Trophoblast cell (in vitro differentiated cells and primary cell): ENCODE results near the gene APOB.

Source experiments
- DNase-seq, 2 donors: peaks; one replicate each; pipeline ENCODE4 v3.0.0-alpha.2; 2016
- H2AFZ ChIP-seq: 2 replicates; pipeline ENCODE4 v1.6.1; 2013; ENCODE audit warnings: low read length, moderate library complexity, mild to moderate bottlenecking; ENCODE audit not compliant: insufficient read depth, poor library complexity
- H2AK5ac ChIP-seq: 2 replicates; pipeline ENCODE4 v1.6.1; 2013; ENCODE audit warnings: mild to moderate bottlenecking, low read length
- H2BK120ac ChIP-seq: 2 replicates; pipeline ENCODE4 v1.6.1; 2013; ENCODE audit warnings: low read length, mild to moderate bottlenecking, moderate library complexity; ENCODE audit not compliant: insufficient read depth, poor library complexity
- H2BK12ac ChIP-seq: 2 replicates; pipeline ENCODE4 v1.6.1; 2013; ENCODE audit warnings: mild to moderate bottlenecking, low read length, moderate library complexity
- H2BK5ac ChIP-seq: 2 replicates; pipeline ENCODE4 v1.6.1; 2013; ENCODE audit warnings: low read length, low read depth, moderate library complexity, mild to moderate bottlenecking; ENCODE audit not compliant: poor library complexity
- H3K14ac ChIP-seq: 2 replicates; pipeline ENCODE4 v1.6.1; 2013; ENCODE audit warnings: mild to moderate bottlenecking, low read length
- H3K18ac ChIP-seq: 2 replicates; pipeline ENCODE4 v1.6.1; 2013; ENCODE audit warnings: mild to moderate bottlenecking, low read length
- H3K23ac ChIP-seq: 2 replicates; pipeline ENCODE4 v1.6.1; 2013; ENCODE audit warnings: low read length
- H3K27ac ChIP-seq: 2 replicates; pipeline ENCODE4 v1.5.1; 2013; ENCODE audit warnings: low read depth, mild to moderate bottlenecking, inconsistent platforms, low read length, moderate library complexity
- H3K27me3 ChIP-seq: 2 replicates; pipeline ENCODE4 v1.6.1; 2013; ENCODE audit warnings: inconsistent platforms, mild to moderate bottlenecking, low read length, moderate library complexity; ENCODE audit not compliant: insufficient read depth
- H3K36me3 ChIP-seq, 2 experiments: 1 replicate in 1 of 2; 2 replicates in 1 of 2; pipeline ENCODE4 v1.6.1; 2013; ENCODE audit warnings: low read length in 2 of 2, mild to moderate bottlenecking in 2 of 2, moderate library complexity in 1 of 2; ENCODE audit not compliant: insufficient read depth in 2 of 2, control insufficient read depth in 1 of 2
- H3K4ac ChIP-seq: 2 replicates; pipeline ENCODE4 v1.6.1; 2013; ENCODE audit warnings: low read depth, mild to moderate bottlenecking, low read length, moderate library complexity
- H3K4me1 ChIP-seq, 2 experiments: 1 replicate in 1 of 2; 2 replicates in 1 of 2; pipeline ENCODE4 v1.6.1; 2013; ENCODE audit warnings: low read length in 2 of 2, mild to moderate bottlenecking in 2 of 2, moderate library complexity in 1 of 2; ENCODE audit not compliant: insufficient read depth in 2 of 2, control insufficient read depth in 1 of 2
- H3K4me2 ChIP-seq: 2 replicates; pipeline ENCODE4 v1.6.1; 2013; ENCODE audit warnings: inconsistent platforms, mild to moderate bottlenecking, low read length, moderate library complexity
- H3K4me3 ChIP-seq: 2 replicates; pipeline ENCODE4 v1.5.1; 2013; ENCODE audit warnings: mild to moderate bottlenecking, low read depth, low read length, inconsistent platforms
- H3K79me1 ChIP-seq: one replicate; pipeline ENCODE4 v1.6.1; 2013; ENCODE audit warnings: low read length
- H3K79me2 ChIP-seq: 2 replicates; pipeline ENCODE4 v1.6.1; 2013; ENCODE audit warnings: low read length, mild to moderate bottlenecking; ENCODE audit not compliant: control insufficient read depth, insufficient read depth, poor library complexity
- H3K9ac ChIP-seq: 2 replicates; pipeline ENCODE4 v1.6.1; 2013; ENCODE audit warnings: mild to moderate bottlenecking, low read length
- H3K9me3 ChIP-seq: 2 replicates; pipeline ENCODE4 v1.6.1; 2013; ENCODE audit warnings: low read depth, mild to moderate bottlenecking, control low read depth, inconsistent platforms, low read length; ENCODE audit not compliant: insufficient read depth
- H4K12ac ChIP-seq: 2 replicates; pipeline ENCODE4 v1.6.1; 2013; ENCODE audit warnings: low read depth, mild to moderate bottlenecking, low read length, moderate library complexity
- H4K8ac ChIP-seq: 2 replicates; pipeline ENCODE4 v1.6.1; 2013; ENCODE audit warnings: low read depth, mild to moderate bottlenecking, low read length, moderate library complexity
- H4K91ac ChIP-seq: one replicate; pipeline ENCODE4 v1.6.1; 2013; ENCODE audit warnings: low read depth, mild to moderate bottlenecking, low read length, moderate library complexity
- WGBS: extraction: QIAGEN DNeasy Blood & Tissue Kit; methylation state at CpG from one replicate; pipeline ENCODE4 v1.1.7; 2013; ENCODE audit warnings: missing lambda C conversion rate; ENCODE audit not compliant: insufficient read length, insufficient coverage; ENCODE audit errors: extremely low coverage; 5-methylcytosine and 5-hydroxymethylcytosine counted together

The APOB gene

DNA sequence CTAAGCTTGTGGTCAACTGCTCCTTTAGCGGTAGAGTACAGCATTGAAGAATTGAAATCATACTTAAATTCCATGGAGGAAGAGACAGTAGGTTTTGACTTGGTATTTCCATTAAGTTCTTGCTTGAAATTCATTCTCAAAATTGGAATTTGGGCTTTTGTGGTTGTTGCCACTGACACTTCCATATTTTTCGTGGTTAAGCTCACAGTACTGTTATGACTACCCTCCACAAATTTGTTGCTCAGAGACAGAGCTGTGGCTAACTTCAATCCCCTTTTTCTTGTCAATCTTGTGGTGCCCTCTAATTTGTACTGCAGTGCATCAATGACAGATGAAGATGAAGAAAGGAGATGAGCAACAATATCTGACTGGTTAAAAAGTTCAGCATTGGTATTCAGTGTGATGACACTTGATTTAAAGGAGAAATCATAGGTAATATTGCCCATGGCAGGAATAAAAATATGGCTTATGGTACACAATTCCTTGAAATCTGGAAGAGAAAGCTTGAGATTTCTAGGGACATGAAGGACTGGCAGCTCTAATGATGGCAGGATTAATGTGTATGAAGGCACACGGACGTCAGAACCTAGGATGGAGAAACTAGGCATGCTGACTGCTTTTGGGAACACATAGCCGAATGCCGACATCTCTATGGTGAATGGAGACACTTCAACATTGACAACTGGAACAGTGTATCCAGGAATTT lies 37.3 kb downstream of the APOB start:
- no peak overlapping the region for H3K23ac ChIP-seq
- WGBS, result no CpG with 5 or more reads among the region's 6 CpGs
- no peak overlapping the region for H2BK5ac ChIP-seq
- H3K4me3 ChIP-seq, result no peak overlapping the region
- no peak overlapping the region for H2BK120ac ChIP-seq
- H3K14ac ChIP-seq, result no peak overlapping the region
- no peak overlapping the region for H4K91ac ChIP-seq
- H3K79me1 ChIP-seq, result no peaks in the 10 kb centered on the region
- no peak overlapping the region for H3K27ac ChIP-seq
- H3K4me1 ChIP-seq, result no peaks in the 10 kb centered on the region
- no peak overlapping the region for H4K8ac ChIP-seq
- H3K9ac ChIP-seq, result no peak overlapping the region
- no peak overlapping the region for H4K12ac ChIP-seq
- H2AFZ ChIP-seq, result no peak overlapping the region
- H3K4ac ChIP-seq, result no peak overlapping the region
- H2BK12ac ChIP-seq, result no peak overlapping the region
- H3K27me3 ChIP-seq, result no peaks in the 10 kb centered on the region
- H3K36me3 ChIP-seq, result no peaks in the 10 kb centered on the region
- no peaks in the 10 kb centered on the region for H3K79me2 ChIP-seq
- H2AK5ac ChIP-seq, result no peak overlapping the region
- no peak for DNase-seq
- H3K4me2 ChIP-seq, result no peak overlapping the region
- H3K9me3 ChIP-seq, result no peaks in the 10 kb centered on the region
- H3K18ac ChIP-seq, result no peak overlapping the region

DNA sequence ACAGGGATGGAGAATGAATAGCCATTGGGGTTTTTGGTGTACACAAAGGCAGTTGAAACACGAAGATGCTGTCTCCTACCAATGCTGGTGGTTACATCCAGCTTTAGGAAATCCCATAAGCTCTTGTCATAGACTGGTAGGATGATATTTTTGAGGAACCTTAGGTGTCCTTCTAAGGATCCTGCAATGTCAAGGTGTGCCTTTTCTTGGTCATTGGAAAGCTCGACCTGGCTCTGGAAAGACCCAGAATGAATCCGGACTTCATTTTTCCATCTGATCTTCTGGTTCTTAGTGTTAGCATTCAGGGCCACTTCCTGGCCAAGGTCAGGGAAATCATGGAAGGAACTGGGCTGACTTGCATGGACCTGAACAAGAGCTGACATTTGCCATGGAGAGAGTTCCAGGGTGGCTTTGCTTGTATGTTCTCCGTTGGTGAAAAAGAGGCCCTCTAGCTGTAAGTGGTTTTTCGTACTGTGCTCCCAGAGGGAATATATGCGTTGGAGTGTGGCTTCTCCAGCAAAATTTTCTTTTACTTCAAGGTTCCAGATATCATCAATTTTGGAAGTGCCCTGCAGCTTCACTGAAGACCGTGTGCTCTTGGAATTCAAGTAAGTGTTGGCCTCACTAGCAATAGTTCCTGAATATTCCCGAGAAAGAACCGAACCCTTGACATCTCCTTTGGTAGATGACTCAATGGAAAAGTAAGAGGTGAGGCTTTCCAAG lies 38.0 kb downstream of the APOB start:
- Histone ChIP-seq H3K27ac (no peak overlapping the region), H3K4me2 (no peak overlapping the region), H4K8ac (no peak overlapping the region), H2AFZ (no peak overlapping the region), H3K18ac (no peak overlapping the region), H2BK12ac (no peak overlapping the region), H3K9me3 (no peaks in the 10 kb centered on the region), H3K4me3 (no peak overlapping the region), H3K4ac (no peak overlapping the region), H3K23ac (no peak overlapping the region), H2BK120ac (no peak overlapping the region), H3K27me3 (no peaks in the 10 kb centered on the region), H4K12ac (no peak overlapping the region), H3K4me1 (no peaks in the 10 kb centered on the region), H3K9ac (no peak overlapping the region), H3K79me1 (no peaks in the 10 kb centered on the region), H3K36me3 (no peaks in the 10 kb centered on the region), H3K79me2 (no peaks in the 10 kb centered on the region), H2AK5ac (no peak overlapping the region), H2BK5ac (no peak overlapping the region), H3K14ac (no peak overlapping the region), H4K91ac (no peak overlapping the region)
- no CpG with 5 or more reads among the region's 9 CpGs for WGBS
- no peak for DNase-seq

DNA sequence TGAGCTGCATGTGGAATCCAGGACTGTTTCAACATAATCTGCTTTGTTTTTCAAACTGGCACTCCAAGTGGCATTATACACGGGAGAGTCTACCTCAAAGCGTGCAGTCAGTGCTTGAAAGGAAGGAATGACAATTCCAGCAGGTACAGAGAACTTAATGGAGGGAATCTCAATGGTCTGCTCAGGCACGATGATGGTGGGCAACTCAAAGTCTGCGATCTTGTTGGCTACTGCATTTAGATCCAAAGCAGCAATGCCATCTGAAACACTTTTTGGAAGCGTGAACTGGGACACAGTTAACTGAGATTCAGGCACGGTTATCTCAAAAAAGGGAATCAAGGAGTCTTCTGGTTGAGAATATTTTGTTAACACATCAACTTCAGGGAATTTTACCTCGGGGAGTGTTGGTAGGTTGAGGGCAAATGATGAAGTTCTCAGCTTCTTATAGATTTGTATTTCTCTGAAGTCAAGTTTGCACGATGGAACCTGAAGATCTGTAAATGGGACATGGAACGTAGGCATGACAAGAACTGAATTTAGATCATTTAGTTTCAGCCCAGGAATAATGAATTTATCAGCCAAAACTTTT lies 38.7 kb downstream of the APOB start:
- H3K27me3 ChIP-seq, result no peaks in the 10 kb centered on the region
- H3K9me3 ChIP-seq, result no peaks in the 10 kb centered on the region
- no peak overlapping the region for H2BK12ac ChIP-seq
- H3K4me1 ChIP-seq, result no peaks in the 10 kb centered on the region
- H2BK5ac ChIP-seq, result no peak overlapping the region
- H3K27ac ChIP-seq, result no peak overlapping the region
- H3K79me2 ChIP-seq, result no peaks in the 10 kb centered on the region
- no peak for DNase-seq
- H3K9ac ChIP-seq, result no peak overlapping the region
- H2AFZ ChIP-seq, result no peak overlapping the region
- WGBS, result no CpG with 5 or more reads among the region's 9 CpGs
- no peak overlapping the region for H3K4me2 ChIP-seq
- no peak overlapping the region for H2BK120ac ChIP-seq
- H4K91ac ChIP-seq, result no peak overlapping the region
- no peak overlapping the region for H4K8ac ChIP-seq
- no peak overlapping the region for H4K12ac ChIP-seq
- H3K79me1 ChIP-seq, result no peaks in the 10 kb centered on the region
- no peak overlapping the region for H2AK5ac ChIP-seq
- no peak overlapping the region for H3K18ac ChIP-seq
- H3K4ac ChIP-seq, result no peak overlapping the region
- no peaks in the 10 kb centered on the region for H3K36me3 ChIP-seq
- no peak overlapping the region for H3K23ac ChIP-seq
- H3K14ac ChIP-seq, result no peak overlapping the region
- H3K4me3 ChIP-seq, result no peak overlapping the region

DNA sequence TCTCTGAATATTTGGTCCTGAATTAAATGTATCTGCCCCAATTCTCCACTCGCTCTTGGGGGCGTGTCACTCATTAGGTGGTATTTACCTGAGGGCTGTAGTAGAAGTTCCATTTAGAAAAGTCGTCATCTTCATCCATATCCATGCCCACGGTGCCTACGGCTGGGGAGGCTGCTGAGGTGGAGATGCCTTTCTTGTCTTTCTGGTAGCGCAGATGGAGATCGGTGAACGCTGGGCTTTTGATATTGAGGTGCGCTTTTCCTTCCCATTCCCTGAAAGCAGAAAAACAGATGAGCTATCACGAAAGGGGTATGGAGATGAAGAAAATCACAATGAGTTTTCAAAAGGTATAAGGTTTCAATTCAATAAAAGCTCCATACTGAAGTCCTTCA lies 39.7 kb downstream of the APOB start:
- no peaks in the 10 kb centered on the region for H3K27me3 ChIP-seq
- no peak overlapping the region for H4K8ac ChIP-seq
- no peak overlapping the region for H3K4me2 ChIP-seq
- no peak overlapping the region for H2BK12ac ChIP-seq
- H2BK120ac ChIP-seq, result no peak overlapping the region
- no peaks in the 10 kb centered on the region for H3K36me3 ChIP-seq
- no peak overlapping the region for H3K9ac ChIP-seq
- no peaks in the 10 kb centered on the region for H3K4me1 ChIP-seq
- WGBS, result no CpG with 5 or more reads among the region's 10 CpGs
- no peaks in the 10 kb centered on the region for H3K79me1 ChIP-seq
- H3K27ac ChIP-seq, result no peak overlapping the region
- DNase-seq, result no peak
- H3K4me3 ChIP-seq, result no peak overlapping the region
- no peak overlapping the region for H3K23ac ChIP-seq
- no peak overlapping the region for H4K12ac ChIP-seq
- H4K91ac ChIP-seq, result no peak overlapping the region
- no peak overlapping the region for H3K4ac ChIP-seq
- H3K79me2 ChIP-seq, result no peaks in the 10 kb centered on the region
- H2AFZ ChIP-seq, result no peak overlapping the region
- no peak overlapping the region for H2BK5ac ChIP-seq
- no peak overlapping the region for H2AK5ac ChIP-seq
- H3K14ac ChIP-seq, result no peak overlapping the region
- no peak overlapping the region for H3K18ac ChIP-seq
- no peaks in the 10 kb centered on the region for H3K9me3 ChIP-seq
